AG10803 (cell line): ENCODE measurements around the gene ZNF253.

Experiments
- DNase-seq: peaks from one replicate; pipeline ENCODE4 v3.0.0; 2010; ENCODE audit warnings: low read depth
- H3K4me3 ChIP-seq: 2 replicates; pipeline ENCODE4 v1.5.1; 2011; ENCODE audit warnings: mild to moderate bottlenecking, low read length, control low read depth
- TF ChIP-seq, protein P1 (sequence below): conservative IDR thresholded peaks from 2 replicates; pipeline ENCODE4 v1.5.1; 2011; ENCODE audit warnings: mild to moderate bottlenecking, low read length, control low read depth, inconsistent platforms

The ZNF253 gene

GRCh38 chr19:19938449-19938848 is 72.8 kb downstream of the ZNF253 start:
- DNase-seq = no peak
- TF ChIP-seq, protein P1, sequence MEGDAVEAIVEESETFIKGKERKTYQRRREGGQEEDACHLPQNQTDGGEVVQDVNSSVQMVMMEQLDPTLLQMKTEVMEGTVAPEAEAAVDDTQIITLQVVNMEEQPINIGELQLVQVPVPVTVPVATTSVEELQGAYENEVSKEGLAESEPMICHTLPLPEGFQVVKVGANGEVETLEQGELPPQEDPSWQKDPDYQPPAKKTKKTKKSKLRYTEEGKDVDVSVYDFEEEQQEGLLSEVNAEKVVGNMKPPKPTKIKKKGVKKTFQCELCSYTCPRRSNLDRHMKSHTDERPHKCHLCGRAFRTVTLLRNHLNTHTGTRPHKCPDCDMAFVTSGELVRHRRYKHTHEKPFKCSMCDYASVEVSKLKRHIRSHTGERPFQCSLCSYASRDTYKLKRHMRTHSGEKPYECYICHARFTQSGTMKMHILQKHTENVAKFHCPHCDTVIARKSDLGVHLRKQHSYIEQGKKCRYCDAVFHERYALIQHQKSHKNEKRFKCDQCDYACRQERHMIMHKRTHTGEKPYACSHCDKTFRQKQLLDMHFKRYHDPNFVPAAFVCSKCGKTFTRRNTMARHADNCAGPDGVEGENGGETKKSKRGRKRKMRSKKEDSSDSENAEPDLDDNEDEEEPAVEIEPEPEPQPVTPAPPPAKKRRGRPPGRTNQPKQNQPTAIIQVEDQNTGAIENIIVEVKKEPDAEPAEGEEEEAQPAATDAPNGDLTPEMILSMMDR = no peak

DNA sequence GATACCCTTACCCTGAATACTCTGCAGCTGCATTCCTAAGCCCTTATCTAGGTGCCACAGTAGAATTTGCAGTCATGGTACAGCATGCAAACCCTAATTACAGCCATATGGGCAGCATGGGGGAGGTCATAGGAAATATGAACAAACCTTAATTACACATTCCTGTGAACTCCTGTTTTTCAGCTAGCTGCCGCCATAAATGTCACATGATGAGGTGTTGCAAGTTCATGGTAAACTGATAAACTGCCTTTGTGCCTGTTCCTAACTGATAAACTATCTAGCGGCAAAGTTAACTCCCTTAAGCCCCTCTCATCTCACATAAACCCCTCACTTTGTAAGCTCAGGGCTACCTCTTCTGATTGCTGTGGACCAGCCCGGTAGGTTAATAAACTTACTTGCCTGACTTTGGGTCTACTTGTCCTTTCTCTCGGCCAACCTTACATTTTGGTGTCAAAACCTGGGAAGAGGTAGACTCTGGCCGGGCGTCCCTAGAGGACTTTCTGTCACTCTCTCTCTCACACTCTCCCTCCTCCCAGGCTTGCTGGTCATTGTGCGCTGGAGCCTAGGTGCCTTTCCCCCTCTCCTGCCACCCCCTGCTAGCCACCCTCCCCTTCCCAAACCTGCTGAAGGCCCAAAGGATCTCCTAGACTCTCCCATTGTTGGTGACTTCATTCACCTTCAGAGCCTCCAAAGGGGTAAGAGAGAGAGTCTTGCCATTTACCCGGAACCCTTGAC is 78.3 kb downstream of the ZNF253 start:
- no peak overlapping the region for H3K4me3 ChIP-seq
- DNase-seq = no peak
- TF ChIP-seq, protein P1 = no peak

More at GRCh38 chr19:19938449-19938848, 72.8 kb downstream of the ZNF253 start:
- no peak overlapping the region for H3K4me3 ChIP-seq
